Activated CD8-positive, alpha-beta T cell treated with anti-CD3 and anti-CD28 coated beads for 36 hours (primary cell): Measurements from ENCODE around the gene DEPDC7. TPM values are rescaled to one million over a fixed set of nuclear protein-coding genes. Genes with fewer than 3 reads are reported as not detected.
"Not testable (repeated sequence)": the region's sequence is repeated elsewhere in the genome, so short reads cannot be mapped to it uniquely, and the experiment has no call there.

Source experiments
- ATAC-seq: fragments of 200-7000 bp; cut with Tn5 transposase; one replicate; pipeline ENCODE4 v1.10.0; 2021; ENCODE audit warnings: mild to moderate bottlenecking, moderate library complexity
- CTCF ChIA-PET: fragments of 350-600 bp; sonication (Branson Sonifier 250); formaldehyde crosslinking; loops from one replicate; lab custom pipeline; 2021; ENCODE audit warnings: antibody characterized with exemption; lab: Charles Lee
- POLR2A ChIA-PET: fragments of 350-600 bp; sonication (Branson Sonifier 250); formaldehyde crosslinking; loops from one replicate; lab custom pipeline; 2021; ENCODE audit warnings: antibody characterized with exemption; lab: Charles Lee
- DNase-seq: peaks from one replicate; pipeline ENCODE4 v3.0.0-alpha.2; 2020
- H3K27ac Mint-ChIP-seq: one replicate; pipeline ENCODE4 v1.8.0; 2021; ENCODE audit warnings: mild to moderate bottlenecking, mixed read lengths
- H3K27me3 Mint-ChIP-seq: one replicate; pipeline ENCODE4 v1.8.0; 2021; ENCODE audit warnings: mixed read lengths
- H3K36me3 Mint-ChIP-seq: one replicate; pipeline ENCODE4 v1.8.0; 2021; ENCODE audit warnings: low read depth, mixed read lengths
- H3K4me1 Mint-ChIP-seq: one replicate; pipeline ENCODE4 v1.8.0; 2021; ENCODE audit warnings: low read depth, mixed read lengths
- H3K4me3 Mint-ChIP-seq: one replicate; pipeline ENCODE4 v1.8.0; 2021; ENCODE audit warnings: mild to moderate bottlenecking, moderate library complexity, mixed read lengths
- H3K9me3 Mint-ChIP-seq: one replicate; pipeline ENCODE4 v1.8.0; 2021; ENCODE audit warnings: mixed read lengths
- intact Hi-C: fragments of 100-400 bp; cut with micrococcal nuclease; formaldehyde crosslinking; loops from one replicate; pipeline ENCODE4 v1.10.0; 2022
- total RNA-seq, 2 experiments: library from RNA; stranded (reverse); gene quantifications; one replicate each; pipeline ENCODE4 v1.2.3, GENCODE V29; 2021
- TF ChIP-seq, protein P1 (sequence below): fragments of 200-600 bp; IDR thresholded peaks from one replicate; pipeline ENCODE4 v1.8.0; 2022; ENCODE audit warnings: antibody characterized with exemption, mild to moderate bottlenecking

DEPDC7 gene
- total RNA-seq, 2 experiments from 2014 or later: 2.8 to 3.0 TPM

GRCh38 chr11:33027846-33028536 lies 12.3 kb downstream of the DEPDC7 start:
- no peaks in the 10 kb centered on the region for H3K4me1 Mint-ChIP-seq
- ATAC-seq: no peak
- intact Hi-C loops: no loop called here
- no peaks in the 10 kb centered on the region for H3K9me3 Mint-ChIP-seq
- ChIA-PET CTCF (interaction anchor here (2.2 kb wide), 1 partner anchor 35 kb away, joined by 5 read pairs; no protein-coding TSS in a partner anchor), POLR2A (interaction anchor here (1.8 kb wide), 1 partner anchor 11 kb away, joined by 5 read pairs; no protein-coding TSS in a partner anchor)
- DNase-seq: no peak
- TF ChIP-seq, protein P1, sequence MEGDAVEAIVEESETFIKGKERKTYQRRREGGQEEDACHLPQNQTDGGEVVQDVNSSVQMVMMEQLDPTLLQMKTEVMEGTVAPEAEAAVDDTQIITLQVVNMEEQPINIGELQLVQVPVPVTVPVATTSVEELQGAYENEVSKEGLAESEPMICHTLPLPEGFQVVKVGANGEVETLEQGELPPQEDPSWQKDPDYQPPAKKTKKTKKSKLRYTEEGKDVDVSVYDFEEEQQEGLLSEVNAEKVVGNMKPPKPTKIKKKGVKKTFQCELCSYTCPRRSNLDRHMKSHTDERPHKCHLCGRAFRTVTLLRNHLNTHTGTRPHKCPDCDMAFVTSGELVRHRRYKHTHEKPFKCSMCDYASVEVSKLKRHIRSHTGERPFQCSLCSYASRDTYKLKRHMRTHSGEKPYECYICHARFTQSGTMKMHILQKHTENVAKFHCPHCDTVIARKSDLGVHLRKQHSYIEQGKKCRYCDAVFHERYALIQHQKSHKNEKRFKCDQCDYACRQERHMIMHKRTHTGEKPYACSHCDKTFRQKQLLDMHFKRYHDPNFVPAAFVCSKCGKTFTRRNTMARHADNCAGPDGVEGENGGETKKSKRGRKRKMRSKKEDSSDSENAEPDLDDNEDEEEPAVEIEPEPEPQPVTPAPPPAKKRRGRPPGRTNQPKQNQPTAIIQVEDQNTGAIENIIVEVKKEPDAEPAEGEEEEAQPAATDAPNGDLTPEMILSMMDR: no peak
- H3K4me3 Mint-ChIP-seq: no peak overlapping the region
- H3K27me3 Mint-ChIP-seq: no peaks in the 10 kb centered on the region
- H3K36me3 Mint-ChIP-seq: no peaks in the 10 kb centered on the region
- no peak overlapping the region for H3K27ac Mint-ChIP-seq

- no peaks in the 10 kb centered on the region for H3K4me1 Mint-ChIP-seq
- no peaks in the 10 kb centered on the region for H3K9me3 Mint-ChIP-seq
- intact Hi-C loops: no loop called here
- no peak overlapping the region for H3K4me3 Mint-ChIP-seq
- TF ChIP-seq, protein P1: no peak
- ChIA-PET CTCF (interaction anchor here (1.0 to 2.2 kb wide), 2 partner anchors 35 to 37 kb away, joined by 3 to 5 read pairs; no protein-coding TSS in a partner anchor), POLR2A (interaction anchor here (0.7 to 1.3 kb wide), 2 partner anchors 10 to 64 kb away, joined by 3 to 7 read pairs; no protein-coding TSS in a partner anchor)
- no peaks in the 10 kb centered on the region for H3K27me3 Mint-ChIP-seq
- no peak for DNase-seq
- ATAC-seq: no peak
- H3K27ac Mint-ChIP-seq: no peak overlapping the region
- no peaks in the 10 kb centered on the region for H3K36me3 Mint-ChIP-seq
Measured at GRCh38 chr11:33028537-33028914, 12.8 kb downstream of the DEPDC7 start.

DNA sequence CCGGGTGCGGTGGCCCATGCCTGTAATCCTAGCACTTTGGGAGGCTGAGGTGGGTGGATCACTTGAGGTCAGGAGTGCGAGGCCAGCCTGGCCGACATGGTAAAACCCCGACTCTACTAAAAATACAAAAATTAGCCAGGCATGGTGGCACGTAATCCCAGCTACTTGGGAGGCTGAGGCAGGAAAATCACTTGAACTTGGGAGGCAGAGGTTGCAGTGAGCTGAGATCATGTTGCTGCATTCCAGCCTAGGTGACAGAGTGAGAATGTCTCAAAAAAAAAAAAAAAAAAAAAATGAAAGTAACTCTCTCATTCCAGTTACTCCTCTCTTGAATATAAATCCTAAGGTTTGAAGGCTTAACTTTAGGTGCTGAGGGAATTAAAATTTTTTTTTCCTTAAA lies 13.5 kb downstream of the DEPDC7 start:
- H3K9me3 Mint-ChIP-seq, H3K36me3 Mint-ChIP-seq, H3K27ac Mint-ChIP-seq, H3K27me3 Mint-ChIP-seq, H3K4me1 Mint-ChIP-seq, H3K4me3 Mint-ChIP-seq, ATAC-seq, intact Hi-C loops, DNase-seq: not testable (repeated sequence)
- ChIA-PET POLR2A (interaction anchor here (0.7 to 1.3 kb wide), 3 partner anchors 10 to 65 kb away, joined by 3 to 7 read pairs (median 3); no protein-coding TSS in a partner anchor), CTCF (interaction anchor here (0.7 to 1.0 kb wide), 3 partner anchors 15 to 82 kb away, joined by 3 to 4 read pairs (median 3); no protein-coding TSS in a partner anchor)

GRCh38 chr11:33033493-33033892 lies 17.8 kb downstream of the DEPDC7 start:
- CTCF ChIA-PET: interaction anchor here (1.0 to 1.6 kb wide), 2 partner anchors 17 to 18 kb away, joined by 3 to 5 read pairs; partner anchors contain the start of gene DEPDC7
- H3K27me3 Mint-ChIP-seq: peaks cover 1% of the 10 kb centered on the region
- DNase-seq (no peak), ATAC-seq (no peak)
- H3K9me3 Mint-ChIP-seq: no peaks in the 10 kb centered on the region
- no peak overlapping the region for H3K4me3 Mint-ChIP-seq
- no peaks in the 10 kb centered on the region for H3K4me1 Mint-ChIP-seq
- no peak overlapping the region for H3K27ac Mint-ChIP-seq
- POLR2A ChIA-PET: interaction anchor here (1.0 kb wide), 1 partner anchor 14 kb away, joined by 4 read pairs; no protein-coding TSS in a partner anchor
- TF ChIP-seq, protein P1: no peak
- intact Hi-C loops: no loop called here
- no peaks in the 10 kb centered on the region for H3K36me3 Mint-ChIP-seq

- Mint-ChIP-seq H3K4me1 (no peaks in the 10 kb centered on the region), H3K9me3 (no peaks in the 10 kb centered on the region), H3K27ac (no peak overlapping the region), H3K4me3 (no peak overlapping the region), H3K27me3 (peaks cover 1% of the 10 kb centered on the region), H3K36me3 (no peaks in the 10 kb centered on the region)
- ChIA-PET CTCF (interaction anchor here (0.7 kb wide), 1 partner anchor 26 kb away, joined by 3 read pairs; no protein-coding TSS in a partner anchor), POLR2A (no interaction called here)
- TF ChIP-seq, protein P1: no peak
- ATAC-seq: no peak
- DNase-seq: no peak
- intact Hi-C loops: no loop called here
Measured at GRCh38 chr11:33035011-33035410, 19.3 kb downstream of the DEPDC7 start.
